OCI-LY7 (cell line): Measurements from ENCODE around the gene FOXL2.

ENCODE experiments used
- EZH2phosphoT487 ChIP-seq: fragments of 200-600 bp; sonication (generic); IDR thresholded peaks from 2 replicates; pipeline ENCODE4 v1.6.1; 2018; ENCODE audit warnings: low read depth, borderline replicate concordance, mild to moderate bottlenecking, mixed run types, antibody characterized with exemption, low read length, moderate library complexity, mixed read lengths
- TF ChIP-seq, protein P1 (sequence below): fragments of 200-600 bp; sonication (generic); conservative IDR thresholded peaks from 2 replicates; pipeline ENCODE4 v1.5.1; 2014; ENCODE audit warnings: mild to moderate bottlenecking, antibody characterized with exemption, low read length, moderate library complexity, mixed read lengths

GRCh38 chr3:138938056-138938876, 8.7 kb downstream of the FOXL2 start:
- TF ChIP-seq, protein P1, sequence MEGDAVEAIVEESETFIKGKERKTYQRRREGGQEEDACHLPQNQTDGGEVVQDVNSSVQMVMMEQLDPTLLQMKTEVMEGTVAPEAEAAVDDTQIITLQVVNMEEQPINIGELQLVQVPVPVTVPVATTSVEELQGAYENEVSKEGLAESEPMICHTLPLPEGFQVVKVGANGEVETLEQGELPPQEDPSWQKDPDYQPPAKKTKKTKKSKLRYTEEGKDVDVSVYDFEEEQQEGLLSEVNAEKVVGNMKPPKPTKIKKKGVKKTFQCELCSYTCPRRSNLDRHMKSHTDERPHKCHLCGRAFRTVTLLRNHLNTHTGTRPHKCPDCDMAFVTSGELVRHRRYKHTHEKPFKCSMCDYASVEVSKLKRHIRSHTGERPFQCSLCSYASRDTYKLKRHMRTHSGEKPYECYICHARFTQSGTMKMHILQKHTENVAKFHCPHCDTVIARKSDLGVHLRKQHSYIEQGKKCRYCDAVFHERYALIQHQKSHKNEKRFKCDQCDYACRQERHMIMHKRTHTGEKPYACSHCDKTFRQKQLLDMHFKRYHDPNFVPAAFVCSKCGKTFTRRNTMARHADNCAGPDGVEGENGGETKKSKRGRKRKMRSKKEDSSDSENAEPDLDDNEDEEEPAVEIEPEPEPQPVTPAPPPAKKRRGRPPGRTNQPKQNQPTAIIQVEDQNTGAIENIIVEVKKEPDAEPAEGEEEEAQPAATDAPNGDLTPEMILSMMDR, result no peak
- no peak for TF ChIP-seq EZH2phosphoT487
